ENCODE data around the gene NPL.

NPL gene

GRCh38 chr1:182781841-182782586 is 7.6 kb upstream of the NPL start:
- TF ChIP-seq CTCF (IDR thresholded peaks at IDR 0.05): peak; percentile 28
- Histone ChIP-seq H3K9me3 (ENCODE audit: control insufficient read depth, low read length) (no peaks in the 10 kb centered on the region), H3K27ac (no peak overlapping the region), H3K4me2 (ENCODE audit: low read length) (no peak overlapping the region), H3K9ac (no peak overlapping the region), H2AFZ (no peak overlapping the region), H3K36me3 (ENCODE audit: control insufficient read depth, insufficient read depth, low read length) (no peaks in the 10 kb centered on the region), H3K4me3 (ENCODE audit: low read depth, low read length) (no peak overlapping the region), H3K27me3 (ENCODE audit: control insufficient read depth, insufficient read depth, low read length) (no peaks in the 10 kb centered on the region), H3K79me2 (no peaks in the 10 kb centered on the region), H3K4me1 (no peaks in the 10 kb centered on the region)

- no peak overlapping the region for H3K9ac ChIP-seq
- H3K4me1 ChIP-seq: no peaks in the 10 kb centered on the region
- H3K79me2 ChIP-seq: no peaks in the 10 kb centered on the region
- no peak overlapping the region for H3K27ac ChIP-seq
- no peak overlapping the region for H2AFZ ChIP-seq
- H3K4me2 ChIP-seq (ENCODE audit: low read length): no peak overlapping the region
- H3K4me3 ChIP-seq (ENCODE audit: low read depth, low read length): no peak overlapping the region
- H3K27me3 ChIP-seq (ENCODE audit: control insufficient read depth, insufficient read depth, low read length): no peaks in the 10 kb centered on the region
- TF ChIP-seq CTCF (IDR thresholded peaks at IDR 0.05): no peak
- H3K9me3 ChIP-seq (ENCODE audit: control insufficient read depth, low read length): no peaks in the 10 kb centered on the region
- H3K36me3 ChIP-seq (ENCODE audit: control insufficient read depth, insufficient read depth, low read length): no peaks in the 10 kb centered on the region
These were observed 7.0 kb upstream of the NPL start for GRCh38 chr1:182782587-182782913.

- Histone ChIP-seq H3K9me3 (ENCODE audit: control insufficient read depth, low read length) (no peaks in the 10 kb centered on the region), H3K9ac (no peak overlapping the region), H3K4me3 (ENCODE audit: low read depth, low read length) (no peak overlapping the region), H3K4me2 (ENCODE audit: low read length) (no peak overlapping the region), H3K4me1 (no peaks in the 10 kb centered on the region), H3K36me3 (ENCODE audit: control insufficient read depth, insufficient read depth, low read length) (no peaks in the 10 kb centered on the region), H3K27ac (no peak overlapping the region), H3K79me2 (no peaks in the 10 kb centered on the region), H2AFZ (no peak overlapping the region), H3K27me3 (ENCODE audit: control insufficient read depth, insufficient read depth, low read length) (no peaks in the 10 kb centered on the region)
- no peak for TF ChIP-seq CTCF (IDR thresholded peaks at IDR 0.05)
These were observed 6.5 kb upstream of the NPL start for GRCh38 chr1:182783068-182783467.

- no peak overlapping the region for H2AFZ ChIP-seq
- no peaks in the 10 kb centered on the region for H3K27me3 ChIP-seq (ENCODE audit: control insufficient read depth, insufficient read depth, low read length)
- no peak overlapping the region for H3K4me2 ChIP-seq (ENCODE audit: low read length)
- TF ChIP-seq CTCF (IDR thresholded peaks at IDR 0.05): peak; percentile 80
- no peak overlapping the region for H3K9ac ChIP-seq
- no peaks in the 10 kb centered on the region for H3K36me3 ChIP-seq (ENCODE audit: control insufficient read depth, insufficient read depth, low read length)
- H3K27ac ChIP-seq: no peak overlapping the region
- H3K4me1 ChIP-seq: no peaks in the 10 kb centered on the region
- H3K9me3 ChIP-seq (ENCODE audit: control insufficient read depth, low read length): no peaks in the 10 kb centered on the region
- H3K4me3 ChIP-seq (ENCODE audit: low read depth, low read length): no peak overlapping the region
- H3K79me2 ChIP-seq: no peaks in the 10 kb centered on the region
These were observed 4.9 kb upstream of the NPL start for GRCh38 chr1:182784556-182785171.

GRCh38 chr1:182785181-182785580 is 4.4 kb upstream of the NPL start:
- Histone ChIP-seq H3K4me2 (ENCODE audit: low read length) (no peak overlapping the region), H3K27me3 (ENCODE audit: control insufficient read depth, insufficient read depth, low read length) (no peaks in the 10 kb centered on the region), H3K4me3 (ENCODE audit: low read depth, low read length) (no peak overlapping the region), H3K36me3 (ENCODE audit: control insufficient read depth, insufficient read depth, low read length) (no peaks in the 10 kb centered on the region), H2AFZ (no peak overlapping the region), H3K9me3 (ENCODE audit: control insufficient read depth, low read length) (no peaks in the 10 kb centered on the region), H3K27ac (no peak overlapping the region), H3K79me2 (no peaks in the 10 kb centered on the region), H3K4me1 (peaks cover 3% of the 10 kb centered on the region), H3K9ac (no peak overlapping the region)
- no peak for TF ChIP-seq CTCF (IDR thresholded peaks at IDR 0.05)
